GM12878 (cell line): ENCODE data around the gene PREX1. TPM values are rescaled to one million over a fixed set of nuclear protein-coding genes. Genes with fewer than 3 reads are reported as not detected.

Experiments
- ATAC-seq: fragments of 200-7000 bp; cut with Tn5 transposase; 3 replicates; pipeline ENCODE4 v1.9.1; 2020; ENCODE audit warnings: mild to moderate bottlenecking, moderate library complexity
- BruUV-seq: library from RNA; stranded (reverse); fragments of 400-500 nt; replicated peaks from 2 replicates; lab custom pipeline; 2021; lab: Mats Ljungman, UMichigan
- CTCF ChIA-PET: fragments of 300-600 bp; sonication (Branson Sonifier 250); formaldehyde crosslinking; extraction: SDS; loops from one replicate; lab custom pipeline; 2021; ENCODE audit warnings: inconsistent platforms; lab: Yijun Ruan, JAX
- POLR2A ChIA-PET: fragments of 350-600 bp; formaldehyde crosslinking; extraction: SDS; loops from one replicate; lab custom pipeline; 2021; ENCODE audit warnings: inconsistent platforms; lab: Charles Lee
- RAD21 ChIA-PET: fragments of 300-600 bp; sonication (Branson Sonifier 250); formaldehyde crosslinking; loops from one replicate; lab custom pipeline; 2023; ENCODE audit warnings: antibody characterized with exemption; ENCODE audit not compliant: unreplicated experiment; lab: Charles Lee
- SMC1A ChIA-PET: fragments of 300-600 bp; sonication (Branson Sonifier 250); formaldehyde crosslinking; loops from one replicate; lab custom pipeline; 2023; ENCODE audit not compliant: unreplicated experiment, uncharacterized antibody; lab: Charles Lee
- DNase-seq: peaks from one replicate; pipeline ENCODE4 v3.0.0-alpha.2; 2011; ENCODE audit warnings: low read depth, low spot score
- FAIRE-seq: peaks from 3 replicates; lab custom pipeline; 2011; peaks lifted over from hg19 to GRCh38; lab: Jason Lieb, UNC
- H2AFZ ChIP-seq: 2 replicates; pipeline ENCODE4 v1.6.0; 2011; ENCODE audit warnings: low read depth, low read length, control low read depth; ENCODE audit not compliant: control insufficient read depth
- H3K27ac ChIP-seq: 2 replicates; pipeline ENCODE4 v1.5.1; 2011; ENCODE audit warnings: control low read depth; ENCODE audit not compliant: control insufficient read depth, insufficient read depth
- H3K27me3 ChIP-seq, 2 experiments: replicated peaks in 1 of 2; 2 replicates each; pipeline versions ENCODE4 v1.6.0 to v1.6.1; 2011; ENCODE audit warnings: low read length in 1 of 2; ENCODE audit not compliant: control insufficient read depth in 2 of 2, insufficient read depth in 2 of 2
- H3K36me3 ChIP-seq, 2 experiments: 2 replicates each; pipeline ENCODE4 v1.5.1; 2011; ENCODE audit warnings: low read length in 1 of 2; ENCODE audit not compliant: control insufficient read depth in 2 of 2, insufficient read depth in 2 of 2
- H3K4me1 ChIP-seq: 2 replicates; pipeline ENCODE4 v1.6.1; 2011; ENCODE audit warnings: mild to moderate bottlenecking, low read length, moderate library complexity, mixed read lengths; ENCODE audit not compliant: control insufficient read depth, insufficient read depth
- H3K4me2 ChIP-seq: 2 replicates; pipeline ENCODE4 v1.6.0; 2011; ENCODE audit warnings: control low read depth; ENCODE audit not compliant: control insufficient read depth, insufficient read depth
- H3K4me3 ChIP-seq: fragments of 200-600 bp; sonication (generic); 2 replicates; pipeline ENCODE4 v1.5.1; 2016
- H3K79me2 ChIP-seq: 2 replicates; pipeline ENCODE4 v1.6.0; 2011; ENCODE audit warnings: low read length; ENCODE audit not compliant: control insufficient read depth, insufficient read depth
- H3K9ac ChIP-seq: 2 replicates; pipeline ENCODE4 v1.8.0; 2011; ENCODE audit warnings: low read length, control low read depth, mixed read lengths; ENCODE audit not compliant: control insufficient read depth, insufficient read depth
- H3K9me3 ChIP-seq: replicated peaks from 3 replicates; pipeline ENCODE4 v1.5.1; 2011; ENCODE audit warnings: mild to moderate bottlenecking, low read length; ENCODE audit not compliant: control insufficient read depth, insufficient read depth
- H4K20me1 ChIP-seq: 2 replicates; pipeline ENCODE4 v1.6.0; 2011; ENCODE audit not compliant: control insufficient read depth, insufficient read depth
- BHLHE40 ChIP-seq, 2 experiments: fragments of 450-650 bp in 1 of 2; IDR thresholded peaks; 2 replicates each; pipeline ENCODE4 v1.6.1; 2011 to 2017; ENCODE audit warnings: low read depth in 2 of 2, borderline replicate concordance in 1 of 2, improper control_type of control experiment in 1 of 2, low read length in 1 of 2, mild to moderate bottlenecking in 1 of 2
- CREB1 ChIP-seq: IDR thresholded peaks from 2 replicates; pipeline ENCODE4 v1.6.1; 2012; ENCODE audit warnings: low read depth, mild to moderate bottlenecking, inconsistent platforms
- ESRRA ChIP-seq: IDR thresholded peaks from 2 replicates; pipeline ENCODE4 v1.6.1; 2012; ENCODE audit warnings: mild to moderate bottlenecking, low read length, improper control_type of control experiment
- HDGF ChIP-seq: fragments of 450-650 bp; IDR thresholded peaks from 2 replicates; pipeline ENCODE4 v1.6.1; 2016; ENCODE audit warnings: antibody characterized with exemption
- JUNB ChIP-seq: IDR thresholded peaks from 2 replicates; pipeline ENCODE4 v1.6.1; 2016; ENCODE audit warnings: antibody characterized with exemption, mild to moderate bottlenecking
- MEF2A ChIP-seq: IDR thresholded peaks from 2 replicates; pipeline ENCODE4 v1.6.1; 2011; ENCODE audit warnings: low read depth, mild to moderate bottlenecking, low read length, moderate library complexity; ENCODE audit not compliant: insufficient read depth
- MTA2 ChIP-seq: fragments of 450-650 bp; IDR thresholded peaks from 2 replicates; pipeline ENCODE4 v1.6.1; 2016; ENCODE audit warnings: low read depth, mild to moderate bottlenecking, moderate library complexity
- NR2C1 ChIP-seq: fragments of 450-650 bp; IDR thresholded peaks from 2 replicates; pipeline ENCODE4 v1.6.1; 2017; ENCODE audit warnings: antibody characterized with exemption, mild to moderate bottlenecking, moderate library complexity
- SP1 ChIP-seq: IDR thresholded peaks from one replicate; pipeline ENCODE4 v1.6.1; 2011; ENCODE audit warnings: low read depth, low read length
- TAF1 ChIP-seq: IDR thresholded peaks from 2 replicates; pipeline ENCODE4 v1.6.1; 2011; ENCODE audit warnings: mild to moderate bottlenecking, low read depth, low read length, borderline replicate concordance
- ZNF274 ChIP-seq: IDR thresholded peaks from one replicate; pipeline ENCODE4 v1.8.0; 2011; ENCODE audit not compliant: insufficient read length, insufficient read depth
- ZSCAN29 ChIP-seq: fragments of 450-650 bp; IDR thresholded peaks from 2 replicates; pipeline ENCODE4 v1.6.1; 2017; ENCODE audit warnings: mild to moderate bottlenecking, moderate library complexity
- WGBS: methylation state at CpG from one replicate; pipeline ENCODE4 v1.1.6; 2016; ENCODE audit warnings: low lambda C conversion rate; ENCODE audit not compliant: insufficient replicate concordance, insufficient coverage; ENCODE audit errors: missing lambda C conversion rate; 5-methylcytosine and 5-hydroxymethylcytosine counted together
- in situ Hi-C: fragments of 300-500 bp; cut with MboI; formaldehyde crosslinking; loops from 9 replicates; pipeline ENCODE4 v1.14.3; 2018; ENCODE audit warnings: mixed read lengths
- intact Hi-C: fragments of 100-400 bp; cut with micrococcal nuclease; formaldehyde crosslinking; loops from one replicate; pipeline ENCODE4 v1.14.2; 2022; ENCODE audit not compliant: unreplicated experiment
- polyA plus RNA-seq, 11 experiments: library from polyadenylated mRNA; depleted of rRNA in 4 of 11; unstranded in 6 of 11; stranded (reverse) in 5 of 11; fragments of >200 nt; fragmentation: Nextera tagmentation in 4 of 11; fragmentation: Illumina TruSeq in 1 of 11; extraction: Ambion mirVana in 4 of 11; extraction: Trizol in 1 of 11; gene quantifications; 1 replicate in 1 of 11; 2 replicates in 10 of 11; pipeline versions ENCODE4 v1.2.1 to v1.2.3, GENCODE V29; 2011 to 2016; ENCODE audit warnings: inconsistent platforms in 2 of 11, missing spikeins in 2 of 11, low read depth in 1 of 11
- total RNA-seq, 4 experiments: library from RNA; depleted of rRNA in 3 of 4; stranded (reverse); fragments of >200 nt in 3 of 4; fragmentation: Illumina TruSeq in 1 of 4; extraction: Trizol in 1 of 4; gene quantifications; 2 replicates each; pipeline versions ENCODE4 v1.2.1 to v1.2.3, GENCODE V29; 2013 to 2021
- TF ChIP-seq, protein P1 (sequence below): IDR thresholded peaks from 2 replicates; pipeline ENCODE4 v1.6.1; 2012; ENCODE audit warnings: low read length, inconsistent platforms
- TF ChIP-seq, protein P2 (sequence below): fragments of 450-650 bp; IDR thresholded peaks from 2 replicates; pipeline ENCODE4 v1.6.1; 2016; ENCODE audit warnings: mild to moderate bottlenecking
- TF ChIP-seq, protein P3 (sequence below): fragments of 450-650 bp; IDR thresholded peaks from 2 replicates; pipeline ENCODE4 v1.6.1; 2017; ENCODE audit warnings: mild to moderate bottlenecking, low read depth, inconsistent platforms; ENCODE audit not compliant: poor library complexity, severe bottlenecking
- TF ChIP-seq, protein P4 (sequence below): fragments of 450-650 bp; IDR thresholded peaks from 2 replicates; pipeline ENCODE4 v1.6.1; 2016; ENCODE audit warnings: mild to moderate bottlenecking

PREX1 gene
- total and polyA plus RNA-seq, 10 of the 15 experiments (the other 5 are each of a cell fraction or from before 2014, with no cell fraction given), result 2.6 to 114 (median 38.9) TPM

DNA sequence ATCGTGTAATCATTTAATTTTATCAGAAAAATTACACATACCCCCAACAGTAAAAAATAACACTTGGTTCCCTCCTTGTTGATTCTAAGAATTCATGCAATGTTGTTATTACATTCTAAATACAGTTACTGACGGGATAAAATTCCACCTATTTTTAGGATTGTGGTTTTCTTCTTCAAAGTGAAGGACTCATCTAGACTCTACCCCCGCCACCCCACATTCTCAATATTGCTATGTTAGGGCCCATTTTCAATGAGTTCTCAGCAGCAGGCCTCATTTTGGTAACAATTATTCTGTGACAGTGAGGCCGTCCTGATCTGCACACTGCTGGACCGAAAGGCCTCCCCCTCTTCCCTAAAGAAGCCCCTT lies 43.5 kb downstream of the PREX1 start (continued):
- no peak for TF ChIP-seq ZSCAN29
- peak; percentile 84 for TF ChIP-seq JUNB
- TF ChIP-seq MEF2A, result peak; percentile 92
- no peak for TF ChIP-seq NR2C1
- TF ChIP-seq, protein P1, sequence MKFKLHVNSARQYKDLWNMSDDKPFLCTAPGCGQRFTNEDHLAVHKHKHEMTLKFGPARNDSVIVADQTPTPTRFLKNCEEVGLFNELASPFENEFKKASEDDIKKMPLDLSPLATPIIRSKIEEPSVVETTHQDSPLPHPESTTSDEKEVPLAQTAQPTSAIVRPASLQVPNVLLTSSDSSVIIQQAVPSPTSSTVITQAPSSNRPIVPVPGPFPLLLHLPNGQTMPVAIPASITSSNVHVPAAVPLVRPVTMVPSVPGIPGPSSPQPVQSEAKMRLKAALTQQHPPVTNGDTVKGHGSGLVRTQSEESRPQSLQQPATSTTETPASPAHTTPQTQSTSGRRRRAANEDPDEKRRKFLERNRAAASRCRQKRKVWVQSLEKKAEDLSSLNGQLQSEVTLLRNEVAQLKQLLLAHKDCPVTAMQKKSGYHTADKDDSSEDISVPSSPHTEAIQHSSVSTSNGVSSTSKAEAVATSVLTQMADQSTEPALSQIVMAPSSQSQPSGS, result peak; percentile 68; the same call in 1 of the 2 replicates

DNA sequence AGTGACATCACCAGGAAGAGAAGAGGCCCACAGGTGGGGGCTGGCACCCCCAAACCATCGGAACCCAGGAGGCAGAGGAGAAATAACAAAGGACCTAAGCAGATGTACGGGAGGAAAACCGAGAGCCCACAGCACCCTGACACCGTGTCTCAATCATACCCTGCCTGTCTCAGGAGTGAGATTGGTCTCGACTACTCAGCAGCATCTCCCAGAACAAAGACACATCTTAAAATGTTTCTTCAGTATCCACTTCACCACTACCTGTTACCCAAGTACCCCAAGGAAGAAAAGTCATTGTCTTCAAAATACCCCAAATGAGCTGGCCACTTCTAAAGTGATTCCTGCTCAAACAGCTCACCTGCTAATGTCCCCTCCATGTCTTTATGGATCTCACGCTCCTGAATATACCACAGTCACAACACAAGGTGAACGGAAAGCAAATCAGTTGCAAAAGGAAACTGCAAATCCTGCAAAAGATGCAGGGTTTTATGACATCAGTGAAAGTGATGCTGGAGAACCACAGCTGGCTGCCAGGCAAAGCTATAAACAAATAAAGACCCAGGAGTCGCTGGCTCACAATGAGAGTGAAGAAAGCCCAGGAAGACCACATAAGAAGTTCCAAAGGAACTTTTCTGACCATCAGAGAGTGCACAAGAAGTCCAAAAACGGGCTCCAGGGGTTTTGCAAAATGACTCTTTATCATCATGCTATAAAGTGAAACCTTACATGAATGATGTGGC lies 44.1 kb downstream of the PREX1 start:
- SMC1A ChIA-PET, result interaction anchor here (0.7 to 2.0 kb wide), 10 partner anchors 9 to 121 kb away, joined by 3 to 9 read pairs (median 5); no protein-coding TSS in a partner anchor
- in situ Hi-C loops (no loop called here), intact Hi-C loops (no loop called here)
- Histone ChIP-seq H3K27ac (peak overlapping the region; percentile 83), H3K79me2 (peaks cover 97% of the 10 kb centered on the region), H3K27me3 (no peaks in the 10 kb centered on the region), H3K9me3 (peaks cover 10% of the 10 kb centered on the region), H3K4me1 (peaks cover 76% of the 10 kb centered on the region), H4K20me1 (no peaks in the 10 kb centered on the region), H2AFZ (no peak overlapping the region), H3K4me3 (peak overlapping the region; percentile 37; the same call in 1 of the 2 replicates), H3K36me3 (peaks cover 5 to 10% of the 10 kb centered on the region in 2 experiments), H3K4me2 (peak overlapping the region; percentile 95), H3K9ac (peak overlapping the region; percentile 77)
- RAD21 ChIA-PET, result interaction anchor here (1.0 to 1.5 kb wide), 6 partner anchors 9 to 45 kb away, joined by 3 to 8 read pairs (median 4); partner anchors contain the start of gene PREX1
- ATAC-seq (peak; percentile 54), DNase-seq (no peak), FAIRE-seq (no peak)
- CTCF ChIA-PET, result interaction anchor here (0.9 kb wide), 2 partner anchors 11 to 43 kb away, joined by 4 to 5 read pairs; no protein-coding TSS in a partner anchor
- whole genome bisulfite sequencing, result 1% methylated on average over 9 of the region's 9 CpGs
- POLR2A ChIA-PET, result interaction anchor here (0.6 kb wide), 2 partner anchors 44 to 121 kb away, joined by 3 to 4 read pairs; no protein-coding TSS in a partner anchor
- BruUV-seq, result TSS peak; percentile 64
- TF ChIP-seq, protein P2, sequence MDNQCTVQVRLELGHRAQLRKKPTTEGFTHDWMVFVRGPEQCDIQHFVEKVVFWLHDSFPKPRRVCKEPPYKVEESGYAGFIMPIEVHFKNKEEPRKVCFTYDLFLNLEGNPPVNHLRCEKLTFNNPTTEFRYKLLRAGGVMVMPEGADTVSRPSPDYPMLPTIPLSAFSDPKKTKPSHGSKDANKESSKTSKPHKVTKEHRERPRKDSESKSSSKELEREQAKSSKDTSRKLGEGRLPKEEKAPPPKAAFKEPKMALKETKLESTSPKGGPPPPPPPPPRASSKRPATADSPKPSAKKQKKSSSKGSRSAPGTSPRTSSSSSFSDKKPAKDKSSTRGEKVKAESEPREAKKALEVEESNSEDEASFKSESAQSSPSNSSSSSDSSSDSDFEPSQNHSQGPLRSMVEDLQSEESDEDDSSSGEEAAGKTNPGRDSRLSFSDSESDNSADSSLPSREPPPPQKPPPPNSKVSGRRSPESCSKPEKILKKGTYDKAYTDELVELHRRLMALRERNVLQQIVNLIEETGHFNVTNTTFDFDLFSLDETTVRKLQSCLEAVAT, result no peak
- TF ChIP-seq, protein P3, sequence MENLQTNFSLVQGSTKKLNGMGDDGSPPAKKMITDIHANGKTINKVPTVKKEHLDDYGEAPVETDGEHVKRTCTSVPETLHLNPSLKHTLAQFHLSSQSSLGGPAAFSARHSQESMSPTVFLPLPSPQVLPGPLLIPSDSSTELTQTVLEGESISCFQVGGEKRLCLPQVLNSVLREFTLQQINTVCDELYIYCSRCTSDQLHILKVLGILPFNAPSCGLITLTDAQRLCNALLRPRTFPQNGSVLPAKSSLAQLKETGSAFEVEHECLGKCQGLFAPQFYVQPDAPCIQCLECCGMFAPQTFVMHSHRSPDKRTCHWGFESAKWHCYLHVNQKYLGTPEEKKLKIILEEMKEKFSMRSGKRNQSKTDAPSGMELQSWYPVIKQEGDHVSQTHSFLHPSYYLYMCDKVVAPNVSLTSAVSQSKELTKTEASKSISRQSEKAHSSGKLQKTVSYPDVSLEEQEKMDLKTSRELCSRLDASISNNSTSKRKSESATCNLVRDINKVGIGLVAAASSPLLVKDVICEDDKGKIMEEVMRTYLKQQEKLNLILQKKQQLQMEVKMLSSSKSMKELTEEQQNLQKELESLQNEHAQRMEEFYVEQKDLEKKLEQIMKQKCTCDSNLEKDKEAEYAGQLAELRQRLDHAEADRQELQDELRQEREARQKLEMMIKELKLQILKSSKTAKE, result peak; percentile 50
- peak in 1 of 2 experiments; percentile 23; a peak in 2 of 4 replicates for TF ChIP-seq BHLHE40 (IDR thresholded peaks at IDR 0.05; ENCODE audit: borderline replicate concordance in 1 of 2, low read depth in 2 of 2, low read length in 1 of 2)
- TF ChIP-seq, protein P4, sequence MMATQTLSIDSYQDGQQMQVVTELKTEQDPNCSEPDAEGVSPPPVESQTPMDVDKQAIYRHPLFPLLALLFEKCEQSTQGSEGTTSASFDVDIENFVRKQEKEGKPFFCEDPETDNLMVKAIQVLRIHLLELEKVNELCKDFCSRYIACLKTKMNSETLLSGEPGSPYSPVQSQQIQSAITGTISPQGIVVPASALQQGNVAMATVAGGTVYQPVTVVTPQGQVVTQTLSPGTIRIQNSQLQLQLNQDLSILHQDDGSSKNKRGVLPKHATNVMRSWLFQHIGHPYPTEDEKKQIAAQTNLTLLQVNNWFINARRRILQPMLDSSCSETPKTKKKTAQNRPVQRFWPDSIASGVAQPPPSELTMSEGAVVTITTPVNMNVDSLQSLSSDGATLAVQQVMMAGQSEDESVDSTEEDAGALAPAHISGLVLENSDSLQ, result no peak
- TF ChIP-seq JUNB, result peak; percentile 89; the same call in 1 of the 2 replicates
- peak; percentile 45; the same call in 1 of the 2 replicates for TF ChIP-seq TAF1
- TF ChIP-seq ZNF274, result no peak
- no peak for TF ChIP-seq ESRRA
- no peak for TF ChIP-seq HDGF
- no peak for TF ChIP-seq MEF2A
- peak; percentile 62; the same call in 1 of the 2 replicates for TF ChIP-seq CREB1
- TF ChIP-seq MTA2, result peak; percentile 55
- peak; percentile 19 for TF ChIP-seq SP1
